ENCODE results near the gene KAT2B.
A peak's percentile ranks its signal among the peaks of the same experiment; 100 is the strongest.

The KAT2B gene

DNA sequence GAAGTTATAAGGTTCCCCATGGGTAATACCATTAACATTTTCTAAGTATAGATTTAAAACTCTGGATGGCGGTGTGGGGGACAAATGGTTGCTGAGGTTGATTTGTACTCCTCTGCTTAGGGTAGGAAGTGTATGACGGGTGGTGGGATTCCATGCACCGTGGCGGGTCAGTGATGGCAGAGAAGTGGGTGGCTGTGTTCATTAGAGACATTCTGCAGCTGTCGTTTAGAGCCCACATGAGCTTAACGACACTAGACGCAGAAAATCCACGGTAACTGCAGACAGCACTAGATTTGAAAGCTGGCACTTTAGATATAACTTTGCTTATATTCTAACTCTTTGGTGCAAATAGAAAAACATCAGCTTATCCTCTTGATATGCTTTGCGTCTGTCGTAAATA is 108.2 kb downstream of the KAT2B start:
- DNase-seq, result no peak

GRCh38 chr3:20154078-20154477 is 113.8 kb downstream of the KAT2B start:
- DNase-seq, result no peak

DNA sequence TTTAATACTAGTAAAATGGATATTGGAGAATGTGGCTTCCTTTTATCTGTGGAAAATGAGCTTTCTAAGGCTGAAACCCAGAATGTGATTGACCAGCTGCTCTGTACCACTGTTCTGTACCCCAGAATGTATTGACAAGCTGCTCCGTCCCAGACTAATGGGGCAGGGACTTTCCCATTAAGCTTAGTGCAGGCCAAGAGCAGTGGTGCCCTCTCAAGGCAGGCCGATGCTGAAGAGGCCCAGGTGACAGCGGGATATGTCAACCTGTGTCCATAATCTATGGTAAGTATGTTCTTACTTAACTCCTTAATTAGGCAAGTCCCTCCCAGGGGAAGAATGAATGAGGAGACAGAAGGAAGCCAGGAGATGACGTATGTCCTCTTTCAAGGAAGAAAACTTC is 114.7 kb downstream of the KAT2B start:
- no peak for DNase-seq

- DNase-seq, result no peak
These were observed 120.0 kb downstream of the KAT2B start for GRCh38 chr3:20160230-20160629.

GRCh38 chr3:20161714-20162113 is 121.5 kb downstream of the KAT2B start:
- DNase-seq, result no peak

DNA sequence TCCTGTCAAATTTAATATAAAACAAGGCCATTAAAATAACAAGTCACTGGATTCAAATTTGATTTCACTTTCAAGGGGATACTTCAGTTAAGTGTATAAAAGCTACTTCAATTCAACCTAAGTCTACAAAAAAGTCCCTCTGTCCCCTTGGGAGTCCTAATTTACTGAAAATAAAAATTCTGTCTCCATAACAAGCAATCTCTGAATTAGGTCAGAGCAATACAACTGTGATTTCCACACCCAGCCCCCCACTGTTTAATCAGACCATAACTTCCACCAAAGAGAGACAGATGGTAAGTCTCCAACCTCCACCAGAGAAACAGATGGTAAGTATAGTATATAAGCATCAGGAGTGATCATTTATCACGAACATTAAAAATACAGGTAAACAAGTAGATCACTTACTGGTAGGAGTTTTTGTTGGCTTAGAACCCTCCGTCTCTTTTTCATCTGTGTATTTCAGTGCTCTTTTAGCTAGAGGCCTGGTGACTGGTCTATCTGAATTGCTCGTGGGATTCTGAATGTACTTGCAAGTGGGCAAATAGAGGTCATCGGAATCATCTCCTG is 133.7 kb downstream of the KAT2B start:
- no peak for DNase-seq

DNA sequence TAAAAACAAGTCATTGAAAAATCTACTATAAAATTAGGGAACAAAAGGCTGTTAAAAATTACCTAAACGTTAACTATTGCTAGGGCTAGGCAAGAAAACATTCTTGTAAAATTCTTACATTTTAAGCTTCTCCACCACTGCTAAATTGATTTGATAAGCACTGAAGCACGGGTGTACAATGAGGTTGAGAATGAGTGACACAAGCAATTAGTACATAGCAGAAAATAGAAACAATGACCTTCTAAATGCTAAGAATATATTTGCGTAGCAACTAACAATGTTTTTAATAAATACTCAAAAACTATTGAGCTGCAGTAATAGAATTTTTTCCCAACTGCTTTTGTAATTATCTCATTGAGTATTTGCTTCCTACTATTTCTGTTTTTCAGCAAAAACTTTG is 141.0 kb downstream of the KAT2B start:
- no peak for DNase-seq

DNA sequence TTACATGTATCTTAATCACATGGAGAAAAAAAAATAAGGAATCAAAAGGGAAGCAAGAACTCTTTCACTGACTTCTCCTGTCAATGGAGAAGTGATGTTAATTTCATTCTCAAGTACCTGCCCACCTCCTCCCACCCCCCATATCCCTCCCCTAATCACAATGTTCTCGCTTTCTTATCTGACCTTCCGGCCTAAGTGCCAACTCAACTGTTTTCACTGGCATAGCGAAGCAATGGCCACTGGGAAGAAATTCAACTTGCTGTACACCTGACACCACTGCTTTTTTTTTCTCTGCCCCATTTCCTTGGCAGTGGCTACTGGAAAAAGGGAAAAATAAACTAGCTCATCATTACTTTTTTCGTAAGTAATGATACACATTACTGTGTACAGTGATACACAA is 142.0 kb downstream of the KAT2B start:
- DNase-seq, result no peak

GRCh38 chr3:20185331-20185678 is 145.1 kb downstream of the KAT2B start:
- DNase-seq, result no peak

- DNase-seq, result peak; percentile 96
These were observed 145.7 kb downstream of the KAT2B start, which contains the start of gene SGO1 for GRCh38 chr3:20185679-20186599. Gene SGO1, minus strand, starts transcription at chr3:20186206. Its CDS starts 2,179 bp downstream, at chr3:20184027.

- no peak for DNase-seq
These were observed 146.4 kb downstream of the KAT2B start for GRCh38 chr3:20186600-20187004.

DNA sequence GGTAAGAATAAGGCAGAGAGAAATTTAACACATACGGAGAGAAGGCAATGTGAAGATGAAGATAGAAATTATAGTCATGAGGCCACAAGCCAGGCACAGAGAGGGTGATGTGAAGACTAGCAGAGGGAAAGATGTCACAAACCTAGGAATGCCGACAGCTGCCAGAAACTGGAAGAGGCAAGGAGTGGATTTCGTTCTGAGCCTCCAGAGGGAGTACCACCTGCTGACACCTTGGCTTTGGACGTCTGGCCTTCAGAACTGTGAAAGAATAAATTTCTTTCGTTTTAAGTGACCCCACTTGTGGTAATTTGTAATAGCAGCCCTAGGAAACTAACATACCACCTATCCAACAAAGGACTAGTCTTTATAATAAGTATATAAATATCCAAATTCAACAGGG is 150.7 kb downstream of the KAT2B start:
- DNase-seq, result no peak

GRCh38 chr3:20194793-20195460 is 154.7 kb downstream of the KAT2B start:
- DNase-seq, result no peak

DNA sequence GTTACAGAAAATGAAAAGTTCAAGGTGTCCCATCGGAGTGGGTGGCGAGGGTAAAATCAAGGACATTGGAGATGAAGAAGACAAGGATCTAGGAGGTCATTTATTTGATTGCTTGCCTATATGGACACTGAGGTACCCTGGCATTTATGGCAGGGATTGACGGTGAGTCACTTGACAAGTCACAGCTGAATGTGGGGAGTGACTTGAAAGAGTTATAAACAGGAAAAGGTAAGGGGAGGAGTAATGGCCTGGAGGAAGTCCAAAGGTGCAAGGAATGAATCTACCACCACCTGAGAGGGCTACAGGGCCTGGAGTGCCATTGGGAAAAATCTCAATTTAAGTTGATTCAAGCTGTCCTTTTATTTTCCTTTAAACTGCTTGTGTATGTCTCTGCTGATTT is 157.5 kb downstream of the KAT2B start:
- DNase-seq, result no peak

- DNase-seq, result no peak
These were observed 160.9 kb downstream of the KAT2B start for GRCh38 chr3:20201143-20201542.
